Left renal pelvis (tissue), 4 donors: Measurements from ENCODE around the gene ARAP3. TPM values are rescaled to one million over a fixed set of nuclear protein-coding genes. Genes with fewer than 3 reads are reported as not detected.
"Not testable (repeated sequence)": the region's sequence is repeated elsewhere in the genome, so short reads cannot be mapped to it uniquely, and the experiment has no call there.

Experiments
- DNase-seq, 4 donors: peaks; one replicate each; pipeline ENCODE4 v3.0.0-alpha.2; 2013; ENCODE audit warnings: low read depth in 4 of 4, low spot score in 3 of 4
- polyA plus RNA-seq, 4 donors: library from polyadenylated mRNA; unstranded; fragments of 120-200 nt; gene quantifications; one replicate each; pipeline ENCODE4 v1.2.1, GENCODE V29; 2013; ENCODE audit not compliant: insufficient read length in 4 of 4

Gene ARAP3
- polyA plus RNA-seq, 4 donors, result 14.9 to 24.3 (median 19.5) TPM

DNA sequence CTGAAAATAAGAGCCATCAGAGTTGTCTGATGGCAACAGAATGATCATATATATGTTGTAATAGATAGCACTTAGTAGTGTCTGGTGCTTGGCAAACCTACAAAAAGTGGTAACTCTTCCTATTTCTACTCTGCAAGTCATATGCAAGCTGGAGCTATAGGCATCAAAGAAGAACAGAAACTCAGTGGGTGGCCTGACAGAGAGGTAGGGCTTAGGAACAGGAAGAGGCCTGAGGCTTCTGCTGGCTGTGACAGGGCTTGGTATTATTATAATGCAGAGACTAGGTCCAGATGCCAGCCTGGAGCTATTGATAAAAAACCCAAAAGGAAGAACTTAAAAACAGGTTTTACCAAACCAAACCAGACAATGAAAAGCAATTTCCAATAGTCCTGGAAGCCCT is 58.8 kb downstream of the ARAP3 start:
- DNase-seq, result no peak

DNA sequence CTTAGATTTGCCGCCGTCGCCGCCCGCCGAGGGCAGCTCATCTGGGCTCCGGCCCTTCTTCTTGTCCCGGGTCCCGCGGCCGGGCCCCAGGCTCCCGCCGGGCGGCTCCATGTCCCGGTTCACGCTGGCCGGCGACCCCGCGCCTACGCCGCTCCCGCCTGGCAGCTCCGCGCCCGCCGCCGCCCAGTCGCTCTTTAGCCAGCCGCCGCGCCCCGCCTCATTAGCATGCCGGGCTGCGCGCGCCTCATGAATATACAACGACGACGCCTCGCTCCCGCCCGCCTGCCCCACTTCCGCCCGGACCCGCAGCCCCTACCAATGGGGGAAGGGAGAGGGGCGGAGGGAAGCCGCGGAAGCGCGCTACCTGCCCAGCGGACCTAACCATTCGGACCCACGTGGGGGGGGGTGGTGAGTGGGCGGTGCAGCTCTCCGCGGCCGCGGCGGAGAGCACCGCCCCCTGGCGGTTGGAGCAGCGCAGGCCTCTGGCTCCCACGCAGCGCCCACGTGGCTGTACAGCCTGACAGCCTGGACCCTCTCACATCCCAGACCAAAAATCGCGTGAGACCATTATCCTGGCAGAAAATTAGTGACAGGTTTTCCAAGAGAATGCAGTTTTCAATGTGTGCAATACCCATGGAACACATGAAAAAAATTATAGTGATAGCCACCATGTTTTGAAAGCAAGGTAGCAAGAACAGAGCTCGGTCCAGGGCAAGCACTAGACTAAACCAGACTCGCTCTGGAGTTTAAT is 63.1 kb downstream of the ARAP3 start, which contains the start of gene DIAPH1:
Gene DIAPH1 (minus strand): TSS at position 197 of the 751 bp plus-strand sequence. CDS start 86 bp downstream, at position 111.
- peak; percentile 88 to 95 (median 92) for DNase-seq

GRCh38 chr5:141618030-141618803 is 63.8 kb downstream of the ARAP3 start:
- DNase-seq, result peak in 1 of 4 donors; percentile 36

GRCh38 chr5:141617682-141618029 is 64.4 kb downstream of the ARAP3 start:
- DNase-seq, result no peak

GRCh38 chr5:141617128-141617527 is 64.9 kb downstream of the ARAP3 start:
- DNase-seq, result no peak

DNA sequence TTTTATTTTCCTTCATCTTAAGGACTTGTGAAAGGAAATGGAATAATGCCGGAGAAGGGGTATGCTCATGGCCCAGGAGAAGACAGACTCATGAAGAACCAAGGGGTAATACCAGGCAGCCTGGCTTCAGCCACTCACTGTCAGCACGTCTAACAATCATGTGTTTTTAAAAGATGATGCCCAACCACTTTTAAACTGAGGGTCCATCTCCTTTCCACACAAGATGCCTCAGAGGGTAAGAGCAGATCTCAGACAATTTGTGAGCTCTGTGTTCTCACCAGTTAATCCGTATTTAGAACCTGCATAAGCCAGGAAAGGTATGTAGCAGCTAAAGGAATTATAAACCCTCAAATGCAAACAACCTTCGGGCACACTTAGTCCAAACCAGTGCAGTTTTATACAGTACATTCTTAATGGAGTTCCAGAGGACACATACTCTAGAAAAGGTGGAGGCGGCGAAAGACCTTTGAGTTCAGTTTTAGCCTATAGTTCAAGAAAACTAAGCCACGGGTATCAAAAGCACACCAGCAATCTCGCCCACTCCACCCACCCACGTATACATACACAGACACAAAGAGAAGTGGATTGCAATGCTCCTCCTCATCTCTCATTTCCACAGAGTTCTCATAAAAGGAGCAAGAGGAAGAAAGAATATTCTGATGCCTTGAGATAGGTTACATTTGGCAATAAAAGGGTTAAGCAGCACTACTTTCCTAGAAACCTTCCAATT is 65.9 kb downstream of the ARAP3 start:
- no peak for DNase-seq

- no peak for DNase-seq
These were observed 68.7 kb downstream of the ARAP3 start for GRCh38 chr5:141613344-141613743.

- DNase-seq, result no peak
These were observed 70.7 kb downstream of the ARAP3 start for GRCh38 chr5:141611289-141611688.

GRCh38 chr5:141609921-141610320 is 72.1 kb downstream of the ARAP3 start:
- DNase-seq, result not testable (repeated sequence)

DNA sequence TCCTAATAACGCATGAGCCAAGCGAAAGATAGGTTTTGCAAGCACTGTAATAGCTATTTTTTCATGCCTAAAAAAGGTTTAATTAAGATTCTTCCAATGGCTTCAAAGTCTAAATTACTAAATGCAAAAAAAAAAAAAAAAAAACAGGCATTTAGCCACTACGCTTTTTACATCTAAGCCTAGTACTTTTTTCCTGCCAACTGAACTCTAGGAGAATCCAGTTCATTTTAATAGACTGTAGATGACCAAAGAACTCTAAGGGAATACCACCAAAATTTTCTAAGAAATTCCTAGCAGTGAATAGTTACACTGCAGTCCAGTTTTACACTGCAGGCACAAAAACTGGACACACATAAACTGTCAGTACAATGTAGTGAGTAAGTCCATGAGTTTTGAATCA is 73.0 kb downstream of the ARAP3 start:
- DNase-seq, result no peak

- no peak for DNase-seq
These were observed 73.5 kb downstream of the ARAP3 start for GRCh38 chr5:141608557-141608956.

DNA sequence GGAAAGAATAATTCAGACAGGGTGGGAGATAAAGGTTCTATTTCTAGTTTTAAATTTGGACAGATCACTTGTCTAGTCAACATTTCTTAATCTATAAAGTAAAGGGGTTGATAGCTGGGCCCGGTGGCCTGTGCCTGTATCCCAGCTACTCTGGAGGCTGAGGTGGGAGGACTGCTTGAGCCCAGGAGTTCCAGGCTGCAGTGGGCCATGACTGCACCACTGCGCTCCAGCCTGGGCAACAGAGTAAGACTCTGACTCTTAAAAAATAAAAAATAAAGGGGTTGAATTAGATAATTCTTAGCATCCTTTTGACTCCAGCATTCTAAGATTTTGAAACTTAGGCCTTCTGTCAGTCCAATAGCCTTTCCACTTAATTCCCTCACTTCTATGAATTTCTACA is 74.0 kb downstream of the ARAP3 start:
- no peak for DNase-seq

DNA sequence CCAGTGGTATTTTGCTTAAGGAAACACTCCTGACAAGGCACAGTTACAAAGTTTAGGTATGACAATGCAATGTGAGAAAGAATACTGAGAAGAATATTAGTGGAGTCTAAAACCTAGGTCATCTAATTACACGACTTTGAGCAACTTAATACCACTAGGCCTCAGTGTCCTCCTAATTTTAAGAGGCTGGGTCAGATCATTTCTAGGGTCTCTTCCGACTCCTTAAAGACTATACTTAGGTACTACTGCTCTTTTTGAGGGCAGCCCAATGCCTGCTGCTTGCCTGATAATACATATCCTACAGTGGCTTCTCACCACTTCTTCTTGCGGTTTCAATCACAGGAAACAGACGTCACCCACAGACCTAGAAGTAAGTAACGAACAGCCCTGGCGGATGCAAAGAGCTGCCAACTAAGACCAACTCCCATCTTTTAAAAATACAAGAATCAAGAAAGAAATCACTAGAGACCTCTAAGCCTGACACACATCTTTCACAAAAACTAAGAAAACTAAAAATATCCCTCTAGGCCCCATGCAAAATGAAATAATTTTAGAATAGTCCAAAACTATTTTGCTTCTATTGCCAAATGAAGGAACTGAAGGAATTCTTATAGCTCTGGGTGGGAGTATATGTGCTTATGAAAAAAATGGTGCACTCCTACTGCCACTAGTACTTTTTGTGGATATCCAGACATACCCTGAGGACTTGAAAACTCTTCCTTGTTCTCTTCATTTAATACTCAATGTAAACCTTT is 76.3 kb downstream of the ARAP3 start:
- no peak for DNase-seq

GRCh38 chr5:141603923-141604717 is 77.9 kb downstream of the ARAP3 start:
- no peak for DNase-seq

Other genes starting within 250 kb of the ARAP3 start
- 100 to 1,000 TPM in 3 of 4 donors, 10 to 100 TPM in 1; 98.1 to 164 (median 115) TPM for gene PCDHGC3, start 206.3 kb downstream of the ARAP3 start, polyA plus RNA-seq
- 1 to 10 TPM; 2.7 to 3.1 (median 2.9) TPM for gene PCDHGC4, start 197.2 kb downstream of the ARAP3 start, polyA plus RNA-seq
- 1 to 10 TPM in 1 of 4 donors, under 1 TPM in 3; 0.24 to 1.0 (median 0.38) TPM for gene PCDHGC5, start 193.1 kb downstream of the ARAP3 start, polyA plus RNA-seq
- 10 to 100 TPM; 43.8 to 81.2 (median 61.9) TPM for gene DIAPH1, start 63.2 kb downstream of the ARAP3 start, polyA plus RNA-seq
- 100 to 1,000 TPM in 2 of 4 donors, 10 to 100 TPM in 2; 89.9 to 112 (median 97.5) TPM for gene HDAC3, start 45.4 kb downstream of the ARAP3 start, polyA plus RNA-seq
- 1 to 10 TPM in 1 of 4 donors, under 1 TPM in 3; 0.57 to 1.3 (median 0.75) TPM for gene RELL2, start 45.2 kb downstream of the ARAP3 start, polyA plus RNA-seq
- gene FCHSD1, start 30.8 kb downstream of the ARAP3 start, polyA plus RNA-seq, result 10 to 100 TPM; 12.9 to 18.3 (median 14.9) TPM
- 10 to 100 TPM in 3 of 4 donors, 1 to 10 TPM in 1; 8.8 to 24.9 (median 23.2) TPM for gene PCDH1, start 196.2 kb upstream of the ARAP3 start, polyA plus RNA-seq
- gene DELE1, start 241.6 kb upstream of the ARAP3 start, polyA plus RNA-seq, result 100 to 1,000 TPM in 2 of 4 donors, 10 to 100 TPM in 2; 87.1 to 130 (median 101) TPM